Suprapubic skin (tissue), 4 donors: ENCODE results near the gene SYT15. TPM values are rescaled to one million over a fixed set of nuclear protein-coding genes. Genes with fewer than 3 reads are reported as not detected.
A peak's percentile ranks its signal among the peaks of the same experiment; 100 is the strongest.

ENCODE experiments used
- DNase-seq, 2 donors: peaks; one replicate each; pipeline ENCODE4 v3.0.0-alpha.2; 2019; ENCODE audit warnings: low spot score in 2 of 2
- H3K27ac ChIP-seq: fragments of 200-600 bp; sonication (generic); one replicate; pipeline ENCODE4 v1.5.1; 2019
- H3K27me3 ChIP-seq: fragments of 200-600 bp; sonication (generic); one replicate; pipeline ENCODE4 v1.5.1; 2019
- H3K36me3 ChIP-seq: fragments of 200-600 bp; sonication (generic); one replicate; pipeline ENCODE4 v1.5.1; 2019
- H3K4me1 ChIP-seq: fragments of 200-600 bp; sonication (generic); one replicate; pipeline ENCODE4 v1.5.1; 2019
- H3K4me3 ChIP-seq: fragments of 200-600 bp; sonication (generic); one replicate; pipeline ENCODE4 v1.5.1; 2019; ENCODE audit warnings: mild to moderate bottlenecking
- H3K9me3 ChIP-seq: fragments of 200-600 bp; sonication (generic); one replicate; pipeline ENCODE4 v1.5.1; 2019
- CTCF ChIP-seq, 2 donors: fragments of 200-600 bp in 1 of 2; fragments of 450-650 bp in 1 of 2; sonication (generic) in 1 of 2; IDR thresholded peaks; one replicate each; pipeline ENCODE4 v1.5.1; 2016 to 2019; ENCODE audit warnings: antibody characterized with exemption in 2 of 2, mild to moderate bottlenecking in 1 of 2, moderate library complexity in 1 of 2
- EP300 ChIP-seq: sonication (generic); formaldehyde crosslinking; IDR thresholded peaks from one replicate; pipeline ENCODE4 v1.6.1; 2017; ENCODE audit warnings: antibody characterized with exemption
- POLR2A ChIP-seq, 2 donors: fragments of 450-650 bp; IDR thresholded peaks; one replicate each; pipeline ENCODE4 v1.6.1; 2017; ENCODE audit warnings: antibody characterized with exemption in 2 of 2, mild to moderate bottlenecking in 2 of 2, moderate library complexity in 2 of 2
- POLR2AphosphoS5 ChIP-seq, 3 donors: sonication (generic); formaldehyde crosslinking; IDR thresholded peaks; one replicate each; pipeline ENCODE4 v1.6.1; 2017; ENCODE audit warnings: antibody characterized with exemption in 3 of 3
- WGBS: methylation state at CpG from one replicate; pipeline ENCODE4 v1.1.5; 2018; 5-methylcytosine and 5-hydroxymethylcytosine counted together
- total RNA-seq, 4 donors: library from RNA; depleted of rRNA; stranded (reverse); fragments of >200 nt; gene quantifications; one replicate each; pipeline ENCODE4 v1.1.0, GENCODE V29; 2016

The SYT15 gene
- total RNA-seq, 4 donors from 2014 or later, result 0.26 to 4.0 (median 2.6) TPM

- WGBS, result 10% methylated on average over 35 of the region's 42 CpGs
- H3K4me3 ChIP-seq, result peak overlapping the region; percentile 30
- no peaks in the 10 kb centered on the region for H3K36me3 ChIP-seq
- H3K27me3 ChIP-seq, result peaks cover 32% of the 10 kb centered on the region
- H3K27ac ChIP-seq, result no peak overlapping the region
- peak; percentile 65 to 79 for DNase-seq
- H3K9me3 ChIP-seq, result no peaks in the 10 kb centered on the region
- H3K4me1 ChIP-seq, result peaks cover 28% of the 10 kb centered on the region
- TF ChIP-seq CTCF (IDR thresholded peaks at IDR 0.05) (peak in 1 of 2 donors; percentile 22), POLR2A (IDR thresholded peaks at IDR 0.05) (no peak), EP300 (no peak), POLR2AphosphoS5 (IDR thresholded peaks at IDR 0.05) (no peak)
Observed at GRCh38 chr10:46541017-46541661, 37.8 kb upstream of the SYT15 start.

DNA sequence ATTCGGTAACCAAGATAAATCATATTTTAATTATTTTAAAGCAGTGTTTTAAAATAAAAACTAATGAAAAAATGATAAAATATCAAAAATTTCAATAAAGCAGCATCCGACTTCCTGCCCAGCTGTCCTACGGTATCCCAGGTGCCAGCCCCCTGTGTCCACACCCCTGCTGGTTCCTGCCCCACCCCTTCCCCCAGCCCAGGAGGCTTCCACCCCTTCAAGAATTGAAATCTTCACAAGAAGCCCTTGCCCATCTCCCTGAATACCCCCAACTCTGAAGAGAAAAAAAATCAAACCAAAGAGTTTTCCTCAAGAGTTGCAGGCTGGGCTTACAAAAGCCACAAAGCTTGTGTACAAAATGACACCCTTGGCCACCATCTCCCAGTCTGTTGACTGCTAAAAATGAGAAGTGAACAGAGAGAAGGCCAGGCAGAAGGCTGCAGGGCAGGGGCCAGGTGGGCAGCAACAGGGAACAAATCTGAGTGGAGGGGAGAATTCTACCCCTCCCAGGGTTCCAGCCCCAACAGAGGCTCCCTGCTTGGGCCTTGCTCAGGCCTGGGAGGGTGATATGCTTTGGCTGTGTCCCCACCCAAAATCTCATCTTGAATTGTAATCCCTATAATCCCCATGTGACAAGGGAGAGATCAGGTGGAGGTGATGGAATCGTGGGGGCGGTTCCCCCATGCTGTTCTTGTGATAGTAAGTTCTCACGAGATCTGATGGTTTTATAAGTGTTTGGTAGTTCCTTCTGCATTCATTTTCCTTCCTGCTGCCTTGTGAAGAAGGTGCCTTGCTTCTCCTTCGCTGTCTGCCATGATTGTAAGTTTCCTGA is 37.0 kb upstream of the SYT15 start:
- WGBS, result 84% methylated on average over 7 of the region's 7 CpGs
- DNase-seq, result peak; percentile 62 to 75

GRCh38 chr10:46542567-46543465 is 36.1 kb upstream of the SYT15 start:
- H3K27me3 ChIP-seq, result peaks cover 17% of the 10 kb centered on the region
- peaks cover 32% of the 10 kb centered on the region for H3K4me1 ChIP-seq
- no peaks in the 10 kb centered on the region for H3K9me3 ChIP-seq
- TF ChIP-seq POLR2A (IDR thresholded peaks at IDR 0.05), result no peak
- no peak for TF ChIP-seq EP300
- TF ChIP-seq POLR2AphosphoS5 (IDR thresholded peaks at IDR 0.05), result no peak
- no peaks in the 10 kb centered on the region for H3K36me3 ChIP-seq
- H3K27ac ChIP-seq, result no peak overlapping the region
- no peak overlapping the region for H3K4me3 ChIP-seq
- WGBS, result 83% methylated on average over 7 of the region's 7 CpGs
- DNase-seq, result peak; percentile 57 to 77

More for the DNA sequence above, 37.0 kb upstream of the SYT15 start:
- Histone ChIP-seq H3K4me3 (no peak overlapping the region), H3K27ac (no peak overlapping the region), H3K4me1 (peaks cover 31% of the 10 kb centered on the region), H3K9me3 (no peaks in the 10 kb centered on the region), H3K36me3 (no peaks in the 10 kb centered on the region), H3K27me3 (peaks cover 24% of the 10 kb centered on the region)
- TF ChIP-seq EP300 (no peak), POLR2AphosphoS5 (IDR thresholded peaks at IDR 0.05) (no peak), CTCF (IDR thresholded peaks at IDR 0.05) (no peak), POLR2A (IDR thresholded peaks at IDR 0.05) (no peak)

DNA sequence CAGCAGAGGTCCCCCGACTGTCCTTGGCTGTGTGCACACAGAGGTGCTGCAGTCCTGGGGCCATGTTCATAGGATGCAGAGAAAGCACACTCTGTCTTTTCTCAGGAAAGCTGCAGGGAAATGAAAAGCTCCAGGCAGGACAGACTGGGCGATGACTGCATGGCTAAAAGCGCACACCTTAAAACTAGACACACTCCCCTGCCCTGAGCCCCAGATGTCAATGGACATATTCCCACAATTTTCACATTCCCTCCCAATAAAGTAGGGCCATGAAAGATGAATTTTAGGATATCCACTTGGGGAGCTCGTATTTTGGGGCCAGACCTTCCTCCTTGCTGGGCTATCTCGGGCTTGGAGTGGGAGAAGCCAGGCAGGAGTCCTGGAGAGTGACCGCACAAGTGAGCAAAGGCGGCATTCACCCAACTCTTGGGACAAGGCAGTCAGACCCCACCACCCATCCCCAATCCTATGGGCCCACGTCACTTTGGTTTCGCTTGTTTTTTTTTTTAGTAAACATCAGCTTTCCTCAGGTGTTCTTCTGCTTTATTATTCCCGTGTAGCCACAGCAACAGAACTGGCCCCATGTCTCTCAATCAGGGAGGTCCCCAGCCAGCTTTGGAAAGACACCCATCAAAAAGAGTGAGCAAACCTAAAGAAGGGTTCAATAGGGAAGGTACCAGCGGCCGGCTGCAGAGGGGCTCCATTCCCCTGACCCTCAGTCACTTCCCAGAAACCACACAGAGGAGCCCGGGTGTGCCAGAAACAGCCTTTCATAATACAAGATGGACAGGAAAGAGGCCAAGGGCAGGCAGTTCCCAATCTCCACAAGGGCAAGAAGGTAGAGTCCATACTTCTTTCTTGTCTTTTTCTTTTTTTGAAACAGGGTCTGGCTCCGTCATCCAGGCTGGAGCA is 35.2 kb upstream of the SYT15 start:
- Histone ChIP-seq H3K27ac (no peak overlapping the region), H3K27me3 (peaks cover 16% of the 10 kb centered on the region), H3K9me3 (no peaks in the 10 kb centered on the region), H3K36me3 (no peaks in the 10 kb centered on the region), H3K4me1 (peaks cover 32% of the 10 kb centered on the region), H3K4me3 (no peak overlapping the region)
- TF ChIP-seq CTCF (IDR thresholded peaks at IDR 0.05) (no peak), POLR2AphosphoS5 (IDR thresholded peaks at IDR 0.05) (no peak), EP300 (no peak), POLR2A (IDR thresholded peaks at IDR 0.05) (no peak)
- WGBS, result 87% methylated on average over 14 of the region's 14 CpGs
- peak; percentile 60 to 79 for DNase-seq
